Right kidney (tissue), 1 donor: ENCODE data around the gene SLC22A12.

Source experiments
- DNase-seq: peaks from one replicate; pipeline ENCODE4 v3.0.0-alpha.2; 2016

SLC22A12 gene

DNA sequence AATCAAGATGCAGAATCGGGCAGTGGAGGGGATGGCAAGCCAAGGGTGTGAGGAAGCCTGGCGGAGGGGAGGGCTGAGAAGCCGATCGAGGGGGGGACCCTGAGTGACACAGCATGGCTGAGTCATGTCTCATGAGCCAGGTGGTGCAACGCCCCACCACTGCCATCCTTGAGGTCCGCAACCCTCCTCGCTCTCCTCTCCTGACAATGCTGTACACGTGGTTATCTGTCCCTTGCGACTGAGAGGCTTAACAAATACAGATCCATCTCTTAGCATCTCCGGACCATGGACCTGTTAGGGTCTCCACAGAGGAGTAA is 14.2 kb downstream of the SLC22A12 start:
- no peak for DNase-seq

DNA sequence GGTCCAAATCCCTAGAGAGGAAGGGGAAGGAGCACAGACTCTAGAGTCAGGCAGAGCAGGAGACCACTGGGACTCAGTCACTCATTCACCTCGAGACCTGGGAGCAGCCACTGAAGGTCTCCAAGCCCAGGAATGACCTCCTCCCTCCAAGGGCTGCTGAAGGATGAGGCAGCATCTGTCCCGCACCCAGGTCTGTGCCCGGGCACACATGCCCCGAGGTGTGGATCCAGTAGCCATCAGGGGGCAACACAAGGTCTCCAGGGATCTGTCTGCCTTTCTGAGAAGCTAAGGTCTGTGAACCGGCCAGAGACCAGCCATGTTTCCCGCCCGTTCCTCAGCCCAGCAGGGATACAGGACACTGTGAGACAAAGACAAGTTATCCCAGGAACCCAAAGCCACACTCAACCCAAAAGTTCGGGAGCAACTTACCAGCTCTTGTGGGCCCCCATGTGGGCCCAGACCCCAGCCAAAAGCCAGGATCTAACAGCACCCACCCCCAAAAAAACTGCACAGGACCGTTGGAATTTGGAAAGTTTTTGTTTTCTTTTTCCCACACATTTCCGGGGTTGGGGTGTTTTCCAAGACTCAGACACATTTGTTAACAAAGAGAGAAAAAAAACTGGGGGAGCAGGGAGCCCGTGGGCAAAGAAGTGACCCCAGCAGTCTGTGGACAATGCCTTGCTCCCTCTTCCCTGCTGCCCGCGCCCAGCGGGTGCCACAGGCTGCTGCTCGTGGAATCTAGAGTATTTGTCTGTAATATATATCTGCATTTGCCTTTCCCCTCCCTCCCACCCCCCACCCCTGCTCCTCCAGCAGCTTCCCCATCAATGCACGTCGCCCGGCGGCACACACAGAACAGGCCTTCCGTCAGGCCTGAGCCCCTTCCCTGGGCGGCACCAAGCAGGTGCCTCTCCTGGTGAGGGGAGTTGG is 14.9 kb downstream of the SLC22A12 start:
- DNase-seq = no peak

DNA sequence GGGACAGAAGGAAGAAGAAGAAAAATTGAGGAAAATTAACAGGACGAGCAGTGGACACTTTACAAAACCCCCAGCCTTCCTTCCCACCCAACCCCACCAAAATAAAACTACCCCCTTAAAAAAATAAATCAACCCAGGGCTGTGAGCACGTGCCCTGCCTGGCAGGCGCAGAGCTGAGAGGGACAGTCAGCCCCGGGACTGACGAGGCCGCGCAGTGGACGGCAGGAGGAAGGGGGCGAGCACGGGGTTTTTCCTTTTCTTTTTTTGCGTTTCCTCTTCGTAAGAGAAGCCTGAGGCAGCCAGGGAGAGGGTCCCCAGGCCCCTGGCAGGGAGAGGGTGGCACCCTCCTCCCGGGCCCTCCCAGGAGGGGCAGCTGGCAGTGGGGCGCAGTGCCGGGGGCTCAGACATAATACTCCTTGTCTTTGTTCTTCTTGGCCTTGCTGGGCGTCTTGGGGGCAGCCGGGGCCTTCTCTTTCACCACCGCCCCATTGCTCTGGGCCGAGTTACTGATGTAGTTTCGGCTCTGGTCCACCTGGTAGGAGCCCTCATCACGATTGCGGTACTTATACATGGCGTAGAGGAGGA is 15.9 kb downstream of the SLC22A12 start:
- DNase-seq = peak; percentile 22

DNA sequence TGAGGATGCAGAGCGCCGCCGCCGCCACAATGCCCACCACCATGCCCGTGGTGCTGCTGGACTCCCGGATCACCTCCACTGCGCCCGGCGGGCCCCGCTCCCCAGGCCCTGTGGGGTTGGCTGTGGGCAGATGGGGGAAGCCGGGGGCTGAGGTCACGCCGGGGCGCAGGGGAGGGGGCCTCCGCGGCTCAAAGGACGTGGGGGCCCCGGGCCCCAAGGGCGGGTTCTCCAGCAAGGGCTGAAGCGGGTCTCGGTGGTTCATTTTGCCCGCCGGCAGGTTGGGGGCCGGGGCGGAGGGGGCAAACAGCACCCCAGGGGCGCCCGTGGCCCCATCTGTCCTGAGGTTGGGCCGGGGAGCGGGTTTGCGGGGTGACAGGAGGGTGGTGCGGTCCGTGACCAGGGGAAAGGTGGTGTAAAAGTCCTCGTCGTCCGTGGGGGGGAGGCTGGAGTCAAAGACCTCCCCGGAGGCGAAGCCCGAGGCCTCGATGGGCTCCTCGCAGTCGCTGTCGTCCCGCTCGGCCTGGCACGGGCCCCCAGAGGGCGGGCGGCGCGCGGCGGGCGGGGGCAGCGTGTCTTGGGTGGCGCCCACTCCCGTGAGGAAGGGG is 16.5 kb downstream of the SLC22A12 start:
- DNase-seq = no peak

DNA sequence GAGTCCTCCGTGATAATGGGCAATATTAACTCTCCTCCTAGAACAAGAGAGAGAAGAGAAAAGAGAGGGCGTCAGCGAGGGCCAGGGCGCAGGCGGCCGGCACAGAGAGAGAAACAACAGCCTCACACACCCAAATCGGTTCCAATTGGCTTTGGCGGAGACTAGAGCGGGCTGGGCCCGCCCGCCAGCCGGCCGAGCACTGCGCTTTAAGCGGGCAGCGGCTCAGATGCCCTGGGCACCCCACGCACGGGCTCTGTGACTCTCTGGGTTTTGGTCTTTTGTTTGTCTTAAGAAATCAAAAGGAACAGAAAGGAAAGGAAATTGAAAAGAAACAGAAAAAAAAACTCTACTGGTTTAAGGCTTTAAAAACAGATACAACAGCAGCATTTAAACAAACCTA is 17.0 kb downstream of the SLC22A12 start:
- peak; percentile 61 for DNase-seq

DNA sequence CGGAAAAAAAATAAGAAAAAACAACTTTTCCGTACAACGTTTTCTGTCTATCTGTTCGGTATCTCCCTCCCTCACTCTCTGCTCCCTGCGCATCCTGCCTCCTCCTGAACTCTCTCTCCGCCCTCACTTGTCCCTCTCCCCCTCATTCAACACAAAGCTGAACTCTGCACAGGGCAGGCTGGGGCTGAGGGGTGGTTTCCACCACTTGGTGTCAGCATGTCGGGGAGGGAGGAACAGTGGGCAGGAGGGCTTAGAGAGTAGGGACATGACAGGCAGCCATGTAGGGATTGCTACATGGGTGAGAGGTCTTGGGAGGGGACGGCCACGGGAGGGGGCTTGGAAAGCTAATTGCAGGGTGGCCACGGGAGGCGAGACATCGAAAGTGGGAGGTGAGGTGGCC is 17.6 kb downstream of the SLC22A12 start:
- DNase-seq = peak; percentile 39

DNA sequence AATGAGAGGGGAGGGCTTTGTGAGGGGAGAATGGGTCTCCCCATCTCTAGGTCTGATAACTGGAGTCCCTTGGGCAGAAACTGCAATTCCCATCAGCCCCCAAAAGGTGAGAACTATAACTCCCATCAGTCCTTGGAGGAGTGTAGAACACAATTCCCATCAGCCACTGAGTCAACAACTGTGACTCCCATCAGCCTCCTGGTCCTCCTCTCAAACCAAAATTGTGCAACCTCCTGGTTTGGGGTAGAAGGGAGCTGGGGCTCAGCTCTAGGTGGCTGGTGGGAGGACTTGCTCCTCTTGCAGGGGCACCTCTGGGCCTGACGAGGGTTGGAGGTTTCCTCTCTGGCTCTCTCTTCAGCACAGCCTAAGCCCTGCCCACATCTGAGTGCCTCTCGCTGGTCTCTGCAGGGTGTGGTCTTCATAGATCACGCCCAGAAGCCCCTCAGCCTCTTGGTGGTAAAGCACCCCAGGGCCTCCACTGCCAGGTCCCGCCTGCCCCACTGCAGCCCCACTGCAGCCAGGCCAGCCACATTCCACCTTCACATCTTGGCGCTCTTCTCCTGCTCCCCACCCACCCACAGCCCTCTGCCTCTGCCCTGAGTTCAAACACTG is 18.5 kb downstream of the SLC22A12 start:
- no peak for DNase-seq

DNA sequence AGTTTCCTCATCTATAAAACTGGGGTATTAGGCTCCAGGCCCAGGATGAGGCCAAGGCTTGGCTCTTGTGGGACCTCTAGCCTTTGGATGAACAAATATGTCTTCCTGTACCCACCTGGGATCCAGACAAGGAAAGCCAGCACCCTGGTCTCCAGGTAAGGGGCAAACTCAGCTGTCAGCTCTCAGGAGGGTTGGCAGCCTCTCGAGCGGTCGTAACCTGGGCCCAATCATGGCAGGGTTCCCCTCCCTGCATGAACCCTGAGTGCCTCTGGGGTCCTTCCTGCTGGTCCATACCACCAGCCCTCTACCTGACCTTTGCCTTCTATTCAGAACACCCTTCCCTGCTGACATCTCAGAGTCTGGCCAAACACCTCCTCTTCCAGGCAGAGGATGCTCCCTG is 19.6 kb downstream of the SLC22A12 start:
- no peak for DNase-seq

DNA sequence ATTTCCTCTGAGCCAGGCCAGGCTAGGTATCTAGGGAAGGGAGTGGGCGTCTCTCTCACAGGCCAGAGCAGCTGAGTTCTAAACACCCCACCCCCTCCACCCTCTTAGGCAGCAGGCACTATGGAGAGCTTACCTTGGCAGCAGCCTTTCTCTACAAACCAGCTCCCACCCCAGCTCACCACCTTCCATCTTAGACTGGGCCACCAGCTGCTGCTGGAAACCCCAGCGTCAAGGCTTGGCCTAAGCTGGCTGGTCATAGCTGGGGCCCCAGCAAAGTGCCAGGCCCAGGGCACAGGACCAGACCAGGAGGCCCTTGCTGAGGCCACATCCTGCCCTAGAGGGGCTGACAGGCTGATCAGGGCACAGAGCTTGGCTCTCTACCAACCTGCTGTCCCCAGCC is 20.2 kb downstream of the SLC22A12 start:
- no peak for DNase-seq

DNA sequence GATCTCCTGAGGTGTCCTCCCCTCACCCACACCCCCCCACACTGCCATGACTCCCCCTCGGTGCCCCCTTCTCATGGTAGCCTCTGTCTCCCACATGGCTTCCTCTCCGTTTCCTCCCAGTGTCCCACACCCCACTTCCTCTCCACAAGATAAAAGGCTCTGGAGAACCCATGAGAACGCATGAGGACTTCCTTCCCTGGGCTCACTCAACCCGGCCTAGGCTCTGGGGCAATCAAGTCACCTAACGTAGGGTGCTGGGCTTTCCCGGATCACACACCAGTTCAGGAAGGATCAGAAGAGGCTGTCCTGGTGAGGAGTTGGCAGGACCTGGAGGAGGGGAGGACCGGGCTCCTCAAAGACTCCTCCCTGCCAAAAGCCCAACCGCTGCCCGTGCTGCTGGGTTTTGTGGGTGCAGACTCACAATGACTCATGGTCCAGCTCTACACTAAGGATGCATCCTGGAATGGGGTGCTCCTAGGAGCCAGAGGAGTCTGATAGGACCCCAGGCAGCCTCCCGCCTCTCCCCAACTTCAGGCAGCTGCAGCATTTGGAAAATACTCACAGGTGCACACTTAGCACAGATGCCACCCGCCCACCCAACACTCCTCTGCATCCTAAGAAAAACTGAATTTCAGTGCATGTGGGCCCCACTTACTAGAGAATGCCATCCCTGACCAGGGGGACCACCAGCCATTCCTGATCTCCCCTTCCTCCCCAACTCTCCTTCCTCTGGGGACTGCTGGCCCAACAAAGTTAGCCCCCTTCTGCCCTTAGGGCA is 21.0 kb downstream of the SLC22A12 start:
- DNase-seq = no peak

DNA sequence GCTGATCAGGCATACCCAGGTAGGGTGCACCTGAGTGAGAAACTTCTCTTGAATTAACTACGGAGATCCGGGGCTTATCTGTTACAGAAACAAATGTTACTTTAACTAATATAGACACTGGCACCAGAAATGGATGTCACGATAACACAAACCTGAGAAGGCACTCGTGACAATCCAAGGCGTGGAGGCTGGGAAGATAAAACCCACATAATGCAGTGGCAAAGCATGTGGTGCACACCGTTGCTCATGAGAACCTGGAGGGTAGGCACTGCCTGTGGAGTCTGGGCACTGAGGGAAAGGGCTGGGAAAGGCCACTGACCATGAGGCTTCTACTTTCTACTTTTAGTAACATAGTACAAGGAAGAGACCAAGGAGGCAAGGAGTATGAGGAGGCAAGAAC is 22.6 kb downstream of the SLC22A12 start:
- no peak for DNase-seq

DNA sequence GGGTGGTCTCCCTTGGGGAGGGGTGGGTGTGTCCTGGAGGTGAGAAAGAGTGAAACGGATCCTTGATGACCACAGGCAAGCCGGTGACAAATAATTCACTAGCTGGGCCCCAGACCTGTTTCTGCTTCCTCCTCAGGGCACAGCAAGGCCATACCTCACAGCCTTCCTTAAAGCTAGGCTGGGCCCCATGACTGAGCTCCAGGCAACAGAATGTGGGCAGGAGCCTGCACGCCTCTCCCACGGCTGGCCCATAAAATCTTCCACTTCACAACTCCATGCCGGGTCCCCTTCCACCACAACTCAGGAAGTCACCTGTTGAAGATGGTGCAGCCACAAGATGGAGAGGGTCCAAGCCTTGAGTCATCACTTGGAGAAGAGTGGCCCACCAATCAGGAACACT is 23.9 kb downstream of the SLC22A12 start:
- DNase-seq = no peak

DNA sequence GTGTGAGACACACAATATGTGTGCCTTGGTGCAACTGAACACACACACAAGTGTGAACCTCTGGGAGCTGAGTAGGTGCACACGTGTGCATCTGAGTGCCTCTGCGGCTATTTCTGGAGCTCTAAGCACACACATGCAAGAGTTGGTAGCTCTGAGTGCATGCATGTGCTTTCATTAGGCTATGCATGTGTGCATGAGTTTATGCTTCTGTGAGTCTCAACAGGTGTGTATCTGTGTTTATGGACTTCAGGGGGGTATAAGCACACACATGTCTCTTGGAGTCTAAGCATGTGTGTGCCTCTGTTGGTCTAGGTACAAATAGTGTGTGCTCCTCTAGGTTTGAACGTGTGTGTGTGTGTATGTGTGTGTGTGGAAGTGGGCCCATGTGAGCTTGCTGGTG is 25.8 kb downstream of the SLC22A12 start:
- DNase-seq = no peak

DNA sequence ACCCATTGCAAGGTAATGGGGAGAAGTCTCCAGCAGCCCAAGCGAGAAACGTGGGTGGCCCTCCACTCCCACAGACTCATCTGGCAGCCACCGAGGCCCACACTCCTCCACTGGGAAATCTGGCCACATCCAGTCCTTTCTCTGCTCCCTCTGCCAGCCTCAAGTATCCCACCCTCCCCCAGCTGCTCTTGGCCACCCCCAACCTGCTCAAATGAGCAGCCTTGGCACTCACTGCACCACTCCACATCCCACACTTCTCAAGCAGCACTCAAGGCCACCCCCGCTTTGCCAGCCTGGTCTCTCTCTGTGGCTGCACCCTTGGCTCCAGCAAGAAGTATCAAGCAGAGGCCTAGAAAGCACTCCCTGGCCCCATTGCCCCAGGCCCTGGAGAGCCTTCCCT is 28.2 kb downstream of the SLC22A12 start:
- DNase-seq = no peak

DNA sequence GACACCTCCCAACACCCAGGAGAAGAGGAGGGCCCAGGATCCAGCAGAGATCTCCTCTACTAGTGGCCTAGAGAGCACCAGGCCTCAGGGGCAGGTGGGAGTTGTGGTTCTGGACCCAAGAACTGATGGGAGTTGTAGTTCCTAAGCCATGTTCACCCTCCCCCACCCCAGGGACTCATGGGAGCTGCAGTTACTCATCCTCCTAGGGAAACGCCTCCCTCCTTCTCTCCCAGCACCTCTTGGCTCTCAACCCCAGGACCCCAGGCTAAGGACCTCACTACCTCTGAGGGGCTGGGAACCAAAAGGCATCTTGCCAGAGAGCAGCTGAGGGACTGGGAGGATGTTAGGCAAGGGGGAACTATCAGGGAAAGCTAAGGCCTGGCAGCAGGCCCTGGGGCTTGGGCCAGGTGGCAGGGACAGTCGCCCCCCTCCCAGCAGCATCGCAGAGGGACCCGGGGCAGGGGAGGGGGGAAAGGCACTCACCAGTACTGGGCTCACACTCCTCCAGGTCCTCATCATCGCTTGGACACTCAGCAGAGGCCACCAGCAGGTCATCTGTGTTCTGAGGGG is 28.9 kb downstream of the SLC22A12 start:
- DNase-seq = no peak

DNA sequence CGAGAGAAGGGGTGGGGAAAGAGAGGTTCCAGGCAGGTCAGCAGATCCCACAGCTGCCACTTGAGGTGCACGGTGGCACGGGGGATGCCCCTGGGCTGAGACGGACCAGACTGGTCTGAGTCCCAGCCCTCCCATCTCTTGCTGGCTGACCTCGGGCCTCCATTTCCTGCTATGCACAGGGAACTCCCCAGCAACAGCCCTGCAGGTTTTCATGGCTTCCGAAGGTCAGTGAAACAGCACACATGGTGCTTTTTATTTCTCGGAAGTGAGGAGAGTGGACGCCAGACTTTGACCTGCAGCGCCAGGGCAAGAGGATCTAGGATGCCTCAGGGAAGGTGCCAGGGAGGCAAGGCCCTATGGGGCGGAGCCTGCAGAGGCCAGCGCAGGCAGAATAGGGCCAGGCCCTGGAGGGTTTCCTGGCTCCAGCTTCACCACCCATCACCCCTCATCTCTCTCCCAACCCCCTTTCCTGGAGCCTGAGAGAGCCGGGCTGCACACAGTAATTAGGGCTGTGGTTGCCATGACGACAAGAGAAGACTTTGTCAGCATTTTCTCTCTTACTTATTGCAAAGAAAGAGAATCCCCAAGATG is 29.5 kb downstream of the SLC22A12 start:
- DNase-seq = peak; percentile 68

DNA sequence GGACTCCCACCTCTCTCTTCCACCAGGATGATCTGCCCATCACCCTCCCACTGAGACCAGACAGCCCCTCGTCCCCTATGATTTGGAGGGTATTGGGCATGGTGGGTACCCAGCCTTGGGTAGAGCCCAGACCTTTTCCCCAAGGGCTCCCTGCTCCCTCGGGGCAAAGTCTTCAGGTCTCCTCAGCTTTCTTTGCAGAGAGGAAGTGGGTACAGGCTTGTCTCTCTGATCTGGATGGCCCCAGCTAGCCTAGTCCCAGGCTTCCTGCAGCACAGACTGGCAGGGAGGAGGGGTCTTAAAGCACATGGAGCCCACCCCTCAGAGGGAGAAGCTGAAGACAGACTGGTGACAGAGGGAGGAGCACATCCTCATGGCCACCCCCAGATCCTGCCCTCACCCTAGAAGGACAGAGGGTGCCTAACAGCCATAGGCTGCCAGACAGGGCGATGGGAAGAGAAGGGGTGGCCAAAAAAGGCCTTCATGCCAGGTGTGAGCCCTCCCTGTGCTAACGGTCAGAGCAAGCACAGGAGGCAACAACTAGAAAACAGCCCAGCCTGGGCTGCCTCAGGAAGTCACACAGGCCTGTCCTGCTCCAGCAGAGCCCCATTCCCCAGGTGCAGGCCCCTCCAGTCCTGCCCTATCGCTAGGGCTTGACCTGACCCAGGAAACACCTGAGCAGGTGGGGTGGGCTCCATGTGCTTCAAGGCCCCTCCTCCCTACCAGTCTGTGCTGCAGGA is 30.4 kb downstream of the SLC22A12 start:
- no peak for DNase-seq

DNA sequence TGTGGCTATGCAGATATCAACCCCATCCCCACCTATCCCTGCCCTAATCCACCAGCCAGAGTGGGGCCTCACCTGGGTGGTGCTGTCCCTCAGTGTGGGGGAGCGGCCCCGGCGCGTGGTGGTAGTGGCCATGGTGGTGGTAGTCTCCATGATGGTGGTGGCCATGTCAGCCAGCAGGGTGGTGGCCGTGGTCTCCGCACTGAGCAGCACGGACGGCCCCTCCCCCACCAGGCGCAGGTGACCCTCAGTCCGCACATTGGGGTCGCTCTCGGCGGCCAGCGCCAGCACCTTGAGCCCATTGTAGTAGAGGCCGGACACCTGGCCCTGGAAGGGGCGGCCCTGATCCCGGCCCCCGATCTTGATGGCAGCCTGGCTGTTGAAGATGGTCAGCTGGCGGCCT is 31.7 kb downstream of the SLC22A12 start:
- DNase-seq = no peak

DNA sequence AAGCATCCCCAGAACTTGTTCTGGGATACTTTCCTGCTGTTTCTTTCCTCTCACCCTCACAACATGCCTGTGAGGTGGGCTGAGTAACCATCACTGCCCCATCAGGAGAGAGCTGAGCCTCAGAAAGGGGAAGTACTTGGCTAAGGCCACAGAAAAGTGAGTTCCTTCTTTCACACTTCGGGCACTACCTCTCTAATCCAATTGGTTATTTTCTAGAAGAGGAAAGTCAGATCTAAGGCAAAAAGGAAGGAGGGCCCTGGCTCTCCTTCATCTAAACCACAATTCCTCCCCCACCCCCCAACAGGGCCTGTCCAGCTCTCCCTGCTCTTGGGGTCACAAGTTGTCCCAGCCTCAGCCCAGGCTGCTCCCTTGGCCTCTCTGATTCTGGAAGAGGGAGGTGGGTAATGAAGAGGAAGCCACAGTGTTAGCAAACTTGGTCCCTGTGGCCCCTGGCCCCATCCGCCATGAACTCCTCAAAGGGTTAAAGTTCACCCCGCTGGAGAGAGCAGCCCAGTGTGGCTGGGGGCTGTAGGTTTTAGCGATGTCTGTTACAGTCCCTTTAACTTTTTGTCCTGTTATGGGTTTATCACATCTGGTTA is 34.0 kb downstream of the SLC22A12 start:
- DNase-seq = no peak

DNA sequence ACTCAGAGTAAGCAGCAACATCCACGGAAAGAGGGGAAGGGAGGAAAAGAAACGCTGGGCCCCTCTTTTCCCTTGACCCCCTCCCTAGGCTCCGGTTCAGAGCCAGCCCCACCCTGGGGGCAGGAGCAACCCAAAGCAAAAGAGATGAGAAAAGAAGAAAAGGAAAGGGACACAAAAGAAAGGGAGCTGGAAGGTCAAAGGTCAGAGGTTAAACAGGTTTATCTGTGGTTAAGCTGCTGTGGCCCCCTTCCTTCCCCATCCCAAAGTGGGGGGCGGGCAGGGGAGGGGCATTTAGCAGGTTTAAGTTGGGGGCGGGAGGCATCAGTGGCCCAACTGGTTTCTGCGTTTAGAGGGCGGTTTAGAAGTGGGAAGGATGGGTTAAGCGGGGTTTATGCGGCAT is 35.6 kb downstream of the SLC22A12 start:
- no peak for DNase-seq

DNA sequence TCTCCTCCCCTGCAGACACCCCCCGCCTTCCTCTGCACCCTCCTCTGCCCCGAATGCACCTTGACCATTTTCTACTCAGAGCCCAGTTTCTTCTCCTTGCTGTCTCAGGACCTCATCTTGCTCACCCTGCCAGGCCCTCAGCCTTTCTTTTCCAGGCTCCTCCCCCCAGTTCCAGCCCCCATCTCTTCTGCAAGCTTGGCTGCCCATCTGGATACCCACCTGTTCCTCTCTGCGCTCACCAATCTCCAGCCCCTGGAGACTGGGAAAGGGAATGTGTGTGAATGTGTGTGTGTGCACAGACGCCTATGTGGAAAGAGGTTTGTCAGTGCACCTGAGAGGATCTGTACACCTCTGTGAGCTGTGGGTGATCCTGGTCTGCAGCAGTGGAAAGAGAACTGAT is 36.4 kb downstream of the SLC22A12 start:
- no peak for DNase-seq
